NB4 (cell line): ENCODE results near the gene ADRM1.

Experiments used
- DNase-seq: peaks from one replicate; pipeline ENCODE4 v3.0.0; 2010; ENCODE audit warnings: low read depth
- H3K4me3 ChIP-seq: one replicate; pipeline ENCODE4 v1.5.1; 2011; ENCODE audit warnings: mild to moderate bottlenecking, low read depth, low read length, moderate library complexity
- CTCF ChIP-seq: IDR thresholded peaks from one replicate; pipeline ENCODE4 v1.5.1; 2012; ENCODE audit warnings: low read depth, low read length
- MYC ChIP-seq: IDR thresholded peaks from 2 replicates; pipeline ENCODE4 v1.6.1; 2011; ENCODE audit warnings: low read depth, low read length
- POLR2A ChIP-seq: IDR thresholded peaks from 2 replicates; pipeline ENCODE4 v1.6.1; 2011; ENCODE audit warnings: mild to moderate bottlenecking; ENCODE audit not compliant: insufficient read length; ENCODE audit errors: extremely low read depth
- TF ChIP-seq, protein P1 (sequence below): IDR thresholded peaks from 2 replicates; pipeline ENCODE4 v1.6.1; 2011; ENCODE audit warnings: low read depth, low read length

Gene ADRM1

GRCh38 chr20:62356589-62357186, 53.9 kb downstream of the ADRM1 start:
- H3K4me3 ChIP-seq = no peak overlapping the region
- no peak for DNase-seq
- TF ChIP-seq CTCF (no peak), POLR2A (no peak), MYC (no peak)
- TF ChIP-seq, protein P1, sequence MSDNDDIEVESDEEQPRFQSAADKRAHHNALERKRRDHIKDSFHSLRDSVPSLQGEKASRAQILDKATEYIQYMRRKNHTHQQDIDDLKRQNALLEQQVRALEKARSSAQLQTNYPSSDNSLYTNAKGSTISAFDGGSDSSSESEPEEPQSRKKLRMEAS = no peak

DNA sequence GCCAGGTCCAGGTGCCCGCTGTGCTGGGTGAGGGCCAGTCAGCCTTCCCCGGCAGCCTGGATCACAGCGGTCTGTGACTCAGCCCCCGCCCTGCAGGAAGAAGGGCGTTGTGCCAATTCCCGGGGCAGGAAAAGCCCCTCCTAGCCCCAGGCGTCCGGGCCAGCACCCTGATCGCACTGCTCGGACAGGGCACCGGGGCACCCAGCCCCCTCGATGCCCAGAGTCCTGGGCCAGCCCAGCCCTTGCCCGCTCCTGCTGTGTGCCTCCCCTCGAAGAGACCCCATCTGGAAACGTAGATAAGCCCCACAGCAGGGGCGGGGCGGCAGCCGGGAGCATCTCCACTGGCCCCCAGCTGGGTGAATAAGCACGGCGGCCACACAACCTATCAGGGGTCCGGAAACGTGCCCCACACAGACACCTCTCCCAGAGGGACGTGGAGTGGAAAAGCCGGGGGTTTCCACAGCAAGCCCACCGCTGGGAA, 54.4 kb downstream of the ADRM1 start:
- no peak for DNase-seq
- TF ChIP-seq CTCF = no peak
- no peak for TF ChIP-seq POLR2A
- TF ChIP-seq MYC = no peak
- TF ChIP-seq, protein P1 = no peak

GRCh38 chr20:62357681-62358080, 54.9 kb downstream of the ADRM1 start:
- no peak overlapping the region for H3K4me3 ChIP-seq
- DNase-seq = no peak
- TF ChIP-seq POLR2A (no peak), CTCF (no peak), MYC (no peak)
- TF ChIP-seq, protein P1 = no peak

More for the DNA sequence above, 54.4 kb downstream of the ADRM1 start:
- H3K4me3 ChIP-seq = no peak overlapping the region
